ENCODE results near the gene CUL3.

GRCh38 chr2:224438726-224439125 is 146.4 kb downstream of the CUL3 start:
- no peak for TF ChIP-seq NFATC4 (CRISPR knock-in tag; IDR thresholded peaks at IDR 0.05)
- no peak for TF ChIP-seq MAX (CRISPR knock-in tag; IDR thresholded peaks at IDR 0.05)
- no peak for TF ChIP-seq SP1 (CRISPR knock-in tag; conservative IDR thresholded peaks at IDR 0.05)
- TF ChIP-seq CTCF (IDR thresholded peaks at IDR 0.05), result no peak
- TF ChIP-seq CREB1 (CRISPR knock-in tag; IDR thresholded peaks at IDR 0.05), result no peak
- TF ChIP-seq STAT6 (CRISPR knock-in tag; conservative IDR thresholded peaks at IDR 0.05; ENCODE audit: low read depth), result no peak
- no peak for TF ChIP-seq MYBL2 (CRISPR knock-in tag; IDR thresholded peaks at IDR 0.05)
- no peak for TF ChIP-seq E2F5 (CRISPR knock-in tag; IDR thresholded peaks at IDR 0.05)
- TF ChIP-seq TP53 (CRISPR knock-in tag; IDR thresholded peaks at IDR 0.05), result no peak
- no peak for TF ChIP-seq ATF1 (CRISPR knock-in tag; IDR thresholded peaks at IDR 0.05)
- TF ChIP-seq PRDM15 (CRISPR knock-in tag; IDR thresholded peaks at IDR 0.05), result no peak
- TF ChIP-seq SMAD3 (CRISPR knock-in tag; IDR thresholded peaks at IDR 0.05; ENCODE audit: borderline replicate concordance), result no peak
- no peak for TF ChIP-seq ZNF317 (CRISPR knock-in tag; IDR thresholded peaks at IDR 0.05; ENCODE audit: borderline replicate concordance, low read depth)
- no peak for TF ChIP-seq AR (CRISPR knock-in tag; IDR thresholded peaks at IDR 0.05)

All from WTC11 (cell line).